Femur (tissue), 1 donor: ENCODE data around the gene KCNJ6.

Experiments used
- DNase-seq: peaks from one replicate; pipeline ENCODE4 v3.0.0-alpha.2; 2017

KCNJ6 gene

GRCh38 chr21:37711836-37712568 is 204.3 kb downstream of the KCNJ6 start:
- peak; percentile 77 for DNase-seq

- DNase-seq = no peak
Observed at GRCh38 chr21:37711286-37711829, 204.9 kb downstream of the KCNJ6 start.

GRCh38 chr21:37710546-37711285 is 205.5 kb downstream of the KCNJ6 start:
- DNase-seq = peak; percentile 75

- DNase-seq = no peak
Observed at GRCh38 chr21:37704751-37705150, 211.5 kb downstream of the KCNJ6 start.

- DNase-seq = no peak
Observed at GRCh38 chr21:37702241-37702640, 214.0 kb downstream of the KCNJ6 start.

- peak; percentile 45 for DNase-seq
Observed at GRCh38 chr21:37700641-37701202, 215.5 kb downstream of the KCNJ6 start.

GRCh38 chr21:37699024-37699775 is 217.1 kb downstream of the KCNJ6 start:
- no peak for DNase-seq

- DNase-seq = no peak
Observed at GRCh38 chr21:37696936-37697335, 219.3 kb downstream of the KCNJ6 start.

GRCh38 chr21:37695111-37695510 is 221.1 kb downstream of the KCNJ6 start:
- DNase-seq = no peak

GRCh38 chr21:37688952-37689659 is 227.2 kb downstream of the KCNJ6 start:
- no peak for DNase-seq

- no peak for DNase-seq
Observed at GRCh38 chr21:37686991-37687810, 229.1 kb downstream of the KCNJ6 start.

- DNase-seq = no peak
Observed at GRCh38 chr21:37684547-37684946, 231.7 kb downstream of the KCNJ6 start.

GRCh38 chr21:37684115-37684493 is 232.2 kb downstream of the KCNJ6 start:
- no peak for DNase-seq

- DNase-seq = no peak
Observed at GRCh38 chr21:37683396-37684114, 232.7 kb downstream of the KCNJ6 start.

- DNase-seq = peak; percentile 43
Observed at GRCh38 chr21:37682966-37683365, 233.3 kb downstream of the KCNJ6 start.

- DNase-seq = no peak
Observed at GRCh38 chr21:37677006-37677405, 239.3 kb downstream of the KCNJ6 start.

GRCh38 chr21:37675202-37675801 is 241.0 kb downstream of the KCNJ6 start:
- DNase-seq = peak; percentile 69

GRCh38 chr21:37673801-37674575 is 242.3 kb downstream of the KCNJ6 start:
- no peak for DNase-seq

GRCh38 chr21:37671381-37671780 is 244.9 kb downstream of the KCNJ6 start:
- no peak for DNase-seq
